ENCODE measurements around the gene SAPCD2. TPM values are rescaled to one million over a fixed set of nuclear protein-coding genes. Genes with fewer than 3 reads are reported as not detected.

The SAPCD2 gene
- total RNA-seq, 6 experiments from 2014 or later: 0.05 to 0.43 (median 0.22) TPM; not detected in 1

- ATAC-seq (no peak), DNase-seq (no peak)
- Histone ChIP-seq H3K27me3 (no peaks in the 10 kb centered on the region), H3K36me3 (peaks cover 0 to 17% (median 1%) of the 10 kb centered on the region in 4 donors), H3K9me3 (no peaks in the 10 kb centered on the region), H3K4me1 (no peaks in the 10 kb centered on the region), H3K4me3 (no peak overlapping the region), H3K27ac (no peak overlapping the region)
- no peak for TF ChIP-seq POLR2A (IDR thresholded peaks at IDR 0.05)
- no peak for TF ChIP-seq CTCF (IDR thresholded peaks at IDR 0.05)
- 93% methylated on average over 6 of the region's 28 CpGs for WGBS (ENCODE audit: insufficient coverage, low coverage, low lambda C conversion rate, missing lambda C conversion rate)
- intact Hi-C loops (cut with DNase I): no loop called here
These were observed 53.3 kb downstream of the SAPCD2 start for GRCh38 chr9:137017071-137017470.

GRCh38 chr9:137016436-137016835 lies 53.9 kb downstream of the SAPCD2 start:
- DNase-seq (no peak), ATAC-seq (no peak)
- Histone ChIP-seq H3K9me3 (no peaks in the 10 kb centered on the region), H3K27ac (no peak overlapping the region), H3K4me3 (no peak overlapping the region), H3K27me3 (no peaks in the 10 kb centered on the region), H3K4me1 (no peaks in the 10 kb centered on the region), H3K36me3 (peaks cover 0 to 17% (median 1%) of the 10 kb centered on the region in 4 donors)
- TF ChIP-seq CTCF (IDR thresholded peaks at IDR 0.05) (no peak), POLR2A (IDR thresholded peaks at IDR 0.05) (no peak)
- WGBS (ENCODE audit: insufficient coverage, low coverage, low lambda C conversion rate, missing lambda C conversion rate): no CpG with 5 or more reads among the region's 16 CpGs
- intact Hi-C loops (cut with DNase I): no loop called here

- H3K4me3 ChIP-seq: no peak overlapping the region
- no CpG with 5 or more reads among the region's 21 CpGs for WGBS (ENCODE audit: insufficient coverage, low coverage, low lambda C conversion rate, missing lambda C conversion rate)
- DNase-seq (no peak), ATAC-seq (no peak)
- TF ChIP-seq POLR2A (IDR thresholded peaks at IDR 0.05): no peak
- no peak for TF ChIP-seq CTCF (IDR thresholded peaks at IDR 0.05)
- H3K27me3 ChIP-seq: no peaks in the 10 kb centered on the region
- H3K36me3 ChIP-seq: peaks cover 0 to 17% (median 1%) of the 10 kb centered on the region in 4 donors
- no peak overlapping the region for H3K27ac ChIP-seq
- intact Hi-C loops (cut with DNase I): no loop called here
- H3K9me3 ChIP-seq: no peaks in the 10 kb centered on the region
- H3K4me1 ChIP-seq: no peaks in the 10 kb centered on the region
These were observed 54.4 kb downstream of the SAPCD2 start for GRCh38 chr9:137015976-137016375.

DNA sequence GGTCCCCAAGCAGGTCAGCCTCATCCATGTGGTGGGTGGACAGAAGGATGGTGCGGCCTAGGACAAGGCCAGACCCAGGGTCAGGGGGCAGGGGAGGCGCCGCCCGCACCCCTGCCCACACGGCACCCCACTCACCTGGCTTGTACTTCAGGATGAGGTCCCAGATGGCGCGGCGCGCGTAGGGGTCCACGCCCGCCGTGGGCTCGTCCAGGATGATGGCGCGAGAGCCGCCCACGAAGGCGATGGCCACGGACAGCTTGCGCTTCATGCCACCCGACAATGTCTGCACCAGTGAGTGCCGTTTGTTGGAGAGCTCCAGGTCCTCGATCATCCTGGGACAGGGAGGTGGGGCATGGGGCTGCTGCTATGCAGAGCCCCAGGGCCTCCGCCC lies 54.8 kb downstream of the SAPCD2 start:
- Histone ChIP-seq H3K9me3 (no peaks in the 10 kb centered on the region), H3K4me3 (no peak overlapping the region), H3K27ac (no peak overlapping the region), H3K36me3 (peaks cover 0 to 17% (median 0%) of the 10 kb centered on the region in 4 donors), H3K4me1 (no peaks in the 10 kb centered on the region), H3K27me3 (no peaks in the 10 kb centered on the region)
- TF ChIP-seq CTCF (IDR thresholded peaks at IDR 0.05) (no peak), POLR2A (IDR thresholded peaks at IDR 0.05) (no peak)
- DNase-seq: no peak
- ATAC-seq: no peak
- WGBS (ENCODE audit: insufficient coverage, low coverage, low lambda C conversion rate, missing lambda C conversion rate): 98% methylated on average over 6 of the region's 25 CpGs
- intact Hi-C loops (cut with DNase I): no loop called here

Data from right lobe of liver (tissue), 6 donors.